ENCODE data around the gene KLF2. TPM values are rescaled to one million over a fixed set of nuclear protein-coding genes. Genes with fewer than 3 reads are reported as not detected.
"Not testable (repeated sequence)": the region's sequence is repeated elsewhere in the genome, so short reads cannot be mapped to it uniquely, and the experiment has no call there.

The KLF2 gene
- 100 to 1,000 TPM; 253 to 255 TPM for total RNA-seq

DNA sequence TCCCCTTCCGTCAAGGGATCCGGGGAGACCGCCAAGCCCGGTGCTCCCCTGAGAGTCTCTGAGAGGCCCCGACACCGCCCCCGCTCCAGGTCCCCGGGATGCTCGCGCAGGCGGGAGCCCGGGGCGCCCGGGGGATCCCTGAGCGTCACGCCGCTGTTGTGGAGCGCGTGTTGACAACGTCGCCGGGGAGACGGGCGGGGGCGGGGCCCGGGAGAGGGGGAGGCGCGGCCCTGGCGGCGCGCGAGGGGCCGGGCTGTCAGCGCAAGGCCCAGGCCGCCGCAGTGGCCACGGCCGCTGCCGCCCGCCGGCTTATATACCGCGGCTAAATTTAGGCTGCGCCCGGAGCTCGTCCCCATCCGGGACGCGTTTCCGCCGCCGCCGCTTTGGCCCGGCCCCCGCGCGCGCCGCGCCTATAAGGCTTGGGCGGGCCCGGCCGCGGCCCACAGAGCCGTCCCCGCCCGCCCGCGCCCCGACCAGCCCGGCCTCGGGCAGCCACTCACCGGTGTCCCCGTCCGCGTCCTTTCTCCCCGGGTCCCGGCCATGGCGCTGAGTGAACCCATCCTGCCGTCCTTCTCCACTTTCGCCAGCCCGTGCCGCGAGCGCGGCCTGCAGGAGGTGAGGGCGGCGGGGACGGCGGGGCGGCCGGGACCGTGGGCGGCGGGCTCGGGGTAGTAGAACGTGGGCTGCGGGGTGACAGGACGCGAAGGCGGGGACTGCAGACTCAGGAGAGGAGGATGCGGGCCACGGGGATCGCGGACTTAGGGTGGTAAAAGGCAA is at the start of gene KLF2:
TSS of gene KLF2 (plus strand) at position 443 of the 777 bp plus-strand sequence. CDS start at position 541, 98 bp downstream.
- Mint-ChIP-seq H3K4me3 (peak within 1 kb of the TSS; percentile 71), H3K27ac (peak within 1 kb of the TSS; percentile 78), H3K27me3 (peaks cover 27% of the 10 kb centered on the region), H3K4me1 (peaks cover 42% of the 10 kb centered on the region), H3K9me3 (no peaks in the 10 kb centered on the region), H3K36me3 (ENCODE audit: low read depth) (peaks cover 45% of the 10 kb centered on the region)
- POLR2A ChIA-PET, result interaction anchor here (0.6 to 1.3 kb wide), 8 partner anchors 10 to 68 kb away, joined by 3 to 9 read pairs (median 4); no protein-coding TSS in a partner anchor
- CTCF ChIA-PET, result interaction anchor here (1.0 to 1.6 kb wide), 2 partner anchors 15 to 58 kb away, joined by 6 to 7 read pairs; no protein-coding TSS in a partner anchor
- DNase-seq, result peak; percentile 93

GRCh38 chr19:16280306-16280705 is 44.3 kb upstream of the KLF2 start:
- DNase-seq, result no peak
- no peak overlapping the region for H3K27ac Mint-ChIP-seq
- H3K4me3 Mint-ChIP-seq, result no peak overlapping the region
- POLR2A ChIA-PET, result no interaction called here
- peaks cover 2% of the 10 kb centered on the region for H3K36me3 Mint-ChIP-seq (ENCODE audit: low read depth)
- H3K9me3 Mint-ChIP-seq, result no peaks in the 10 kb centered on the region
- H3K4me1 Mint-ChIP-seq, result peaks cover 30% of the 10 kb centered on the region
- CTCF ChIA-PET, result interaction anchor here (0.7 kb wide), 1 partner anchor 226 kb away, joined by 6 read pairs; no protein-coding TSS in a partner anchor
- peaks cover 40% of the 10 kb centered on the region for H3K27me3 Mint-ChIP-seq

DNA sequence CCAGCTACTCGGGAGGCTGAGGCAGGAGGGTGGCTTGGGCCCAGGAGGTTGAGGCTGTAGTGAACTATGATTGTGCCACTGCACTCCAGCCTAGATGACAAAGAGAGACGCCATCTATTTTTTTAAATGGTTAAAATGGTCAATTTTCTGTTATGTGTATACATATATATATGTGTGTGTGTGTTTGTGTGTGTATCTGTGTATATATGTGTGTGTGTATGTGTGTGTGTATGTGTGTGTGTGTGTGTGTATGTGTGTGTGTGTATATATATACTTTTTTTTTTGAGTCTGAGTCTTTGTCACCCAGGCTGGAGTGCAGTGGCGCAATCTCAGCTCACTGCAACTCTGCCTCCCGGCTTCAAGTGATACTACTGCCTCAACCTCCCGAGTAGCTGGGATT is 42.9 kb upstream of the KLF2 start:
- Mint-ChIP-seq H3K36me3 (ENCODE audit: low read depth) (peaks cover 2% of the 10 kb centered on the region), H3K4me1 (peaks cover 38% of the 10 kb centered on the region), H3K9me3 (no peaks in the 10 kb centered on the region), H3K27ac (no peak overlapping the region), H3K27me3 (peaks cover 43% of the 10 kb centered on the region), H3K4me3 (no peak overlapping the region)
- CTCF ChIA-PET, result interaction anchor here (0.8 to 1.2 kb wide), 2 partner anchors 11 to 16 kb away, joined by 3 to 6 read pairs; no protein-coding TSS in a partner anchor
- POLR2A ChIA-PET, result no interaction called here
- DNase-seq, result no peak

DNA sequence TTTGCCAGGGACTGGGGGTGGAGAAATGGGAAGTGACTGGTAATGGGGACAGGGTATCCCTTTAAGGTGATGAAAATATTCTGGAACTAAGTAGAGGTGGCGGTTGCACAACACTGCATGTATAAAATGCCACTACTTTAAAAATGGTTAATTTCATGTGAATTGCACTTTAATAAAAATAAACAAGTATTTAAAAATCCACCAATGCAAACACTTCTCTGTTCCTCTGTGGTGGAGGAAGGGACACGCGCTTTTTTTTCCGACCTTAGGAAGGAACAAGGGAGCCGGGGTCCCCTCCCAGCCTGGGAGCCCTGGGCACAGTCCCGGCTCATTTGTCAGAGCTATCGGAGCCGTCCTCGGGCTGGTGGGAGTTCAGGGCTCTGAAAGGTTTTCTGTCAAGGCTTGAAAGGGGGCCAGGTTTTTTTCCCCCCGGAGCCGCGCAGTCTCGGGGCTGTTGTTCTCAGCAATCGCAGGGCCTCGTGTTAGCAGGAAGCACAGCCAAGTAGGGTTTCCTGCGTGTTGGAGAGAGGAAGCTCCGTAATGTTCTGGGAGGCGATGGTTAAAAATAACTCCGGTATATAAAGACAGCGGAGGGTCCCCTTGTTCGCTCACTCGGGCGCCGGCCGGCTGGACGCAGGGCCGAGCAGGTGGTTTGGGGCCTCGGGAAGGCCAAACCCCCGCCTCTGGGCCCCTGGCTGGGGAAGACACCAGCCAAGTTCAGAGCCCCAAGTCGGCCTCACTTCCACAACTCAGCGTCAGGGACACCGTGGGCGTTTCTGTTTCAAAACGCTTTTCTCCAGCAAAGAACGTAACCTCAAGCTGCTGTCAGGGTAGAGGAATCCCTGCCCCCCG is 41.2 kb upstream of the KLF2 start:
- Mint-ChIP-seq H3K36me3 (ENCODE audit: low read depth) (peaks cover 2% of the 10 kb centered on the region), H3K4me1 (peaks cover 47% of the 10 kb centered on the region), H3K27me3 (peaks cover 52% of the 10 kb centered on the region), H3K9me3 (no peaks in the 10 kb centered on the region), H3K4me3 (peak overlapping the region; percentile 32), H3K27ac (peak overlapping the region; percentile 81)
- ChIA-PET POLR2A (no interaction called here), CTCF (interaction anchor here (1.5 kb wide), 1 partner anchor 18 kb away, joined by 5 read pairs; no protein-coding TSS in a partner anchor)
- peak; percentile 50 for DNase-seq

GRCh38 chr19:16284505-16284904 is 40.1 kb upstream of the KLF2 start:
- ChIA-PET POLR2A (no interaction called here), CTCF (interaction anchor here (0.7 to 1.5 kb wide), 2 partner anchors 19 to 154 kb away, joined by 3 to 5 read pairs; no protein-coding TSS in a partner anchor)
- peaks cover 50% of the 10 kb centered on the region for H3K27me3 Mint-ChIP-seq
- H3K4me3 Mint-ChIP-seq, result no peak overlapping the region
- H3K27ac Mint-ChIP-seq, result peak overlapping the region; percentile 51
- DNase-seq, result no peak
- peaks cover 2% of the 10 kb centered on the region for H3K36me3 Mint-ChIP-seq (ENCODE audit: low read depth)
- H3K9me3 Mint-ChIP-seq, result peaks cover 2% of the 10 kb centered on the region
- H3K4me1 Mint-ChIP-seq, result peaks cover 54% of the 10 kb centered on the region

DNA sequence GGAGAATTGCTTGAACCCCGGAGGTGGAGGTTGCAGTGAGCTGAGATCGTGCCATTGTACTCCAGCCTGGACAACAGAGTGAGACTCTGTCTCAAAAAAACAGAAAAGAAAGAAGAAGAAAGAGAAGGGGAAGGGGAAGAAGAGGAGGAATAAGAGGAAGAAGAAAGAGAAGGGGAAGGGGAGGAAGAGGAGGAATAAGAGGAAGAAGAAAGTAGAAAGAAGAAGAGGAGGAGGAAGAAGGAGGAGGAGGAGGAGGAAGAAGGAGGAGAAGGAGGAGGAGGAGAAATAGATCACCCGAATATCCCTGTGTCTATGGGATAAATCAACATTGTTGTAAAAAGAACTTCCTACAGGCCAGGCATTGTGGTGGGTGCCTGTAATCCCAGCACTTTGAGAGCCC is 39.5 kb upstream of the KLF2 start:
- H3K36me3 Mint-ChIP-seq (ENCODE audit: low read depth); DNase-seq; H3K4me3 Mint-ChIP-seq; POLR2A ChIA-PET; H3K9me3 Mint-ChIP-seq: not testable (repeated sequence)
- CTCF ChIA-PET, result interaction anchor here (0.7 kb wide), 1 partner anchor 154 kb away, joined by 3 read pairs; no protein-coding TSS in a partner anchor
- Mint-ChIP-seq H3K4me1 (peaks cover 56% of the 10 kb centered on the region), H3K27me3 (peaks cover 50% of the 10 kb centered on the region), H3K27ac (peak overlapping the region; percentile 36)

DNA sequence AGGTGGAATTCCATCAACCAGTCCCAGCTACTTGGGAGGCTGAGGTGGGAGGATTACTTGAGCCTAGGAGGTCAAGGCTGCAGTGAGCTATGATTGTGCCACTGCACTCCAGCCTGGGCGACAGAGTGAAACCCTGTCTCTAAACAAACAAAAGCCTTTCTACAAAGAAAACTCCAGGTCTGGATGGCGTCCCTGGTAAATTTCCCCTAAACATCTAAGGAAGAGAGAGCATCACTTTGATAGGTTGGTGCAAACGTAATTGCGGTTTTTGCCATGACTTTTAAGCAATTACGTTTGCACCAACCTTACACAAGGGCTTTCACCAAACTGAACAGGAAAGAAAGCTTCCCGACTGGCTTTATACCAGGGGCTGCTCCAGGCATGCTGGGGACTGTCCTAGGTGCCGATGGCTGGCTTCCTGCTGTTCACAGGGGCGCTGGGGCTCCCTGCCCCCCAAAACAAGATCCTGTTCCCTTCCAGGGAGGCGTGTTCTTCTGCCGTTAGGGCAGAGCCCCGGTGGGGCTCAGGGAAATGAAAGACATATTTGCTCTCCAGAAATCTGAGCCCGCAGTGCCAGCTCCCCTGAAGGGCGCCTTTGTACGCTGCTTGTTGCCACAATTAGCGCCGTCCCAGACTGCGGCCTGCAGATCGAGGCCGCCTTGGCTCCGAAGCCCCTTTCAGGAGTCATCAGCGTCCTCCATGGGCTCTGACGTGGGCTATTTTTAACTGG is 38.7 kb upstream of the KLF2 start:
- peaks cover 2% of the 10 kb centered on the region for H3K36me3 Mint-ChIP-seq (ENCODE audit: low read depth)
- peaks cover 49% of the 10 kb centered on the region for H3K27me3 Mint-ChIP-seq
- POLR2A ChIA-PET, result no interaction called here
- CTCF ChIA-PET, result no interaction called here
- peaks cover 55% of the 10 kb centered on the region for H3K4me1 Mint-ChIP-seq
- no peak overlapping the region for H3K27ac Mint-ChIP-seq
- H3K9me3 Mint-ChIP-seq, result peaks cover 2% of the 10 kb centered on the region
- no peak for DNase-seq
- no peak overlapping the region for H3K4me3 Mint-ChIP-seq

DNA sequence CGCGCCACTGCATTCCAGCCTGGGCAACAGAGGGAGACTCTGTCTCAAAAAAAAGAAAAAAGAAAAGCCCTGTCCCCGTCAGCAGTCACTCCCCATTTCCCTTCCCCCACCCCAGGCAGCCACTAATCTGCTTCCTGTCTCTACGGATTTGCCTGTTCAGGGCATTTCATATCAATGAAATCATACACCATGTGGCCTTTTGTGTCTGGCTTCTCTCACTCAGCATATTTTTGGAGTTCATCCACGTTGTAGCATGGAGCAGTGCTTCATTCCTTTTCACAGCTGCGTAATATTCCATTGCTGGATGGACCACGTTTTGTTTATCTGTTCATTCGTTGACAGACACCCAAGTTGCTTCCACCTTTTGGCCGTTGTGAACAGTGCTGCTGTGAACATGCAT is 36.1 kb upstream of the KLF2 start:
- ChIA-PET POLR2A (no interaction called here), CTCF (no interaction called here)
- Mint-ChIP-seq H3K4me3 (no peak overlapping the region), H3K27me3 (peaks cover 43% of the 10 kb centered on the region), H3K9me3 (peaks cover 2% of the 10 kb centered on the region), H3K4me1 (peaks cover 44% of the 10 kb centered on the region), H3K36me3 (ENCODE audit: low read depth) (no peaks in the 10 kb centered on the region), H3K27ac (no peak overlapping the region)
- DNase-seq, result peak; percentile 31

DNA sequence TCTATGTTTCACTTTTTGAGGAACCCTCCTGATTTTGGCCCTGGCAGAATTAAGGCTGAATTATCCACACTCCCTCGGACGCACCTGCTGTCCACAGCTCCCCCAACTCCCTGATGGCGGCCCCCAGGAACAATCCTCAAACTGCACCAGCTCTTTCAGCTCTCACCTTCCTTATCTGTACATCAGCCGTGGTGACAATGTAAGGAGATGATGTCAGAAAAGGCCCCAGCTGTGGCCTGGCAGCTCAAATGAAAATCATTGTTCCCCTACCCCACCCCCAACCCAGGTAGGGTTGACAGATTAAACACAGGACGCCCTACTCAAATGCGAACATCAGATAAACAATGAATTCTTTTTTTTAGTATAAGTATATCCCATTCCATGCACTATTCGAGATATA is 35.0 kb upstream of the KLF2 start:
- ChIA-PET CTCF (interaction anchor here (0.6 to 0.7 kb wide), 2 partner anchors 23 to 78 kb away, joined by 4 read pairs; no protein-coding TSS in a partner anchor), POLR2A (no interaction called here)
- Mint-ChIP-seq H3K27me3 (peaks cover 41% of the 10 kb centered on the region), H3K36me3 (ENCODE audit: low read depth) (no peaks in the 10 kb centered on the region), H3K4me1 (peaks cover 33% of the 10 kb centered on the region), H3K4me3 (no peak overlapping the region), H3K27ac (no peak overlapping the region), H3K9me3 (peaks cover 2% of the 10 kb centered on the region)
- peak; percentile 46 for DNase-seq

DNA sequence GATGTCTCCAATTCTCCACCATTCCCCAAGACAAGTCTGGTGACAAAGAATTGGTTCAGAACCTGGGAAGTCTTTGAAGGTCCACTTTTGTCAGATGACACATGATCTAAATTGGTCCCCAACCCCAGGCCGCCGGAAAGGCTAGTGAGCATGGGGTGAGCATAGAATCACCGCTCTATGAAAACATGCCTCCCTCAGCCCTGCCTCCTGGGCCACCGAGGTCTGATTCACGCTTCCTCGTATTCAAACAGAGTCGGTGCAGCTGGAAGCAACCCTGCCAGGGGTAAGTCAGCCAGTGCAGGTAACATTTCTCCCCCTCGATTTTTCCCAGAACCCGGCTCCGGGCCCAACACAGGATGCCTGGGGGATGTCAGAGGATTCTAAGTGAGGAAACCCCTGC is 33.9 kb upstream of the KLF2 start:
- H3K36me3 Mint-ChIP-seq (ENCODE audit: low read depth), result no peaks in the 10 kb centered on the region
- POLR2A ChIA-PET, result no interaction called here
- H3K4me1 Mint-ChIP-seq, result peaks cover 32% of the 10 kb centered on the region
- CTCF ChIA-PET, result no interaction called here
- peaks cover 2% of the 10 kb centered on the region for H3K9me3 Mint-ChIP-seq
- DNase-seq, result no peak
- H3K27ac Mint-ChIP-seq, result no peak overlapping the region
- H3K4me3 Mint-ChIP-seq, result no peak overlapping the region
- H3K27me3 Mint-ChIP-seq, result peaks cover 32% of the 10 kb centered on the region

DNA sequence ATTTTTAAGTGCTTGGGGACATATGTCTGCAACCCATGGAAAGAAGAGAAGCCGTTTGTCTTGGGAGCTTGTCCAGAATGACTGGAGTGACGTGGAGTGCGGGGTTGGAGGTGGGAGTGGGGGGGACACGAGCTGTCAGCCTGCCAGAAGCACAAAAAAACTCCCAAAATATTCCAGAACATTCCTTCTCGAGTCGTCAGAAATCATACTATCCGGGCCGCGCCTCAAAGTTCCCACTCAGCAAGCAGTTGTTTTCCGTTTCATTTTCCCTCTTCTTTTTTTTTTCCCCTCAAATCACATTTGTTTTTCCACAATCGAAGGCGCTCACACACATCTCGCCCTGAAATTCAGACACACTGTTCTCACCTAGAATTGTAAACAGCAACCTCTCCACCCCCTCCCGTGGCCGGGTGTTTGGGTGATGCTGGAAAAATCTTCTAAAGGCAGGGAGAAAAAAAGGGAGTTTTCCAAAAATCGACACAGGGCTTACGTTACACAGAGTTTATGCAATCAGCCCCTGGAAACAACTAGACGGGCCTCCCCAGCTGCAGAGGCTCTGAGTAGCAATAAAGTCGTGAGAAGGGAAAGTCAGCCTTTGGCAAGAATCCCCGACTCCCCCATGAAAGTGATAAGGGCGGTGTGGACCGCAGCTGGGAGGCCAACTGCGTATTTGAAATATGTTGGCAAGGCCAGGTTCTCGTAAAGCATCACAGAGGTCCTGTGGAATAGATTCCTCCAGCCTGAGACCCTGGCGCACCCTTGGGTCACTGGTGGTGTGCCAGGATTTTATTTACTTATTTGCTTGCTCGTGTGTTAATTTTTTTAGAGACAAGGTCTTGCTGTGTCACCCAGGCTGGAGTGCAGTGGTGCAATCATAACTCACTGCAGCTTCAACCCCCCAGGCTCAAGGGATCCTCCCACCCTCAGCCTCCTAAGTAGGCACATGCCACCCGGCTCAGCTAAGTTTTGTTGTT is 31.2 kb upstream of the KLF2 start:
- Mint-ChIP-seq H3K36me3 (ENCODE audit: low read depth) (no peaks in the 10 kb centered on the region), H3K27ac (no peak overlapping the region), H3K27me3 (peaks cover 19% of the 10 kb centered on the region), H3K4me3 (no peak overlapping the region), H3K9me3 (peaks cover 2% of the 10 kb centered on the region), H3K4me1 (peaks cover 15% of the 10 kb centered on the region)
- ChIA-PET POLR2A (no interaction called here), CTCF (no interaction called here)
- DNase-seq, result no peak

Measured in activated CD4-positive, alpha-beta T cell treated with anti-CD3 and anti-CD28 coated beads, Interleukin-2, amount 10 ng/mL, durations not matched to agents 7 days and 5 days (primary cell).